Hepatocyte (in vitro differentiated cells): ENCODE data around the gene SCGB1A1. TPM values are rescaled to one million over a fixed set of nuclear protein-coding genes. Genes with fewer than 3 reads are reported as not detected.

Experiments used
- DNase-seq: peaks from one replicate; pipeline ENCODE4 v3.0.0-alpha.2; 2016; ENCODE audit warnings: low spot score
- H2AFZ ChIP-seq: fragments of 200-600 bp; sonication (generic); 2 replicates; pipeline ENCODE4 v1.6.0; 2016; ENCODE audit warnings: antibody characterized with exemption, mild to moderate bottlenecking
- H3K27ac ChIP-seq: fragments of 200-600 bp; sonication (generic); 2 replicates; pipeline ENCODE4 v1.5.1; 2016; ENCODE audit warnings: mild to moderate bottlenecking
- H3K27me3 ChIP-seq: fragments of 200-600 bp; sonication (generic); 2 replicates; pipeline ENCODE4 v1.6.1; 2016
- H3K36me3 ChIP-seq: fragments of 200-600 bp; sonication (generic); replicated peaks from 2 replicates; pipeline ENCODE4 v1.5.1; 2016; ENCODE audit warnings: low read depth; ENCODE audit not compliant: insufficient read depth
- H3K4me1 ChIP-seq: fragments of 200-600 bp; sonication (generic); 2 replicates; pipeline ENCODE4 v1.5.1; 2016; ENCODE audit warnings: mild to moderate bottlenecking, moderate library complexity; ENCODE audit not compliant: insufficient read depth
- H3K4me2 ChIP-seq: fragments of 200-600 bp; sonication (generic); 2 replicates; pipeline ENCODE4 v1.6.0; 2016
- H3K4me3 ChIP-seq: fragments of 200-600 bp; sonication (generic); 2 replicates; pipeline ENCODE4 v1.5.1; 2016; ENCODE audit warnings: mild to moderate bottlenecking
- H3K79me2 ChIP-seq: fragments of 200-600 bp; sonication (generic); 2 replicates; pipeline ENCODE4 v1.6.0; 2017; ENCODE audit warnings: mild to moderate bottlenecking
- H3K9me2 ChIP-seq: fragments of 200-600 bp; sonication (generic); replicated peaks from 2 replicates; pipeline ENCODE4 v1.6.0; 2017; ENCODE audit warnings: mild to moderate bottlenecking; ENCODE audit not compliant: insufficient read depth
- H3K9me3 ChIP-seq: fragments of 200-600 bp; sonication (generic); 2 replicates; pipeline ENCODE4 v1.5.1; 2016; ENCODE audit warnings: low read depth, mild to moderate bottlenecking
- H4K20me1 ChIP-seq: fragments of 200-600 bp; sonication (generic); 2 replicates; pipeline ENCODE4 v1.6.0; 2016; ENCODE audit warnings: mild to moderate bottlenecking; ENCODE audit not compliant: insufficient read depth, poor library complexity, severe bottlenecking
- EZH2 ChIP-seq: fragments of 200-600 bp; sonication (generic); IDR thresholded peaks from 2 replicates; pipeline ENCODE4 v1.6.1; 2016; ENCODE audit warnings: antibody characterized with exemption, mild to moderate bottlenecking, borderline replicate concordance
- EZH2phosphoT487 ChIP-seq: fragments of 200-600 bp; sonication (generic); IDR thresholded peaks from one replicate; pipeline ENCODE4 v1.6.1; 2018; ENCODE audit warnings: antibody characterized with exemption, mild to moderate bottlenecking, low read depth, moderate library complexity; ENCODE audit not compliant: unreplicated experiment, severe bottlenecking
- WGBS: methylation state at CpG from one replicate; pipeline ENCODE4 v1.1.6; 2016; ENCODE audit warnings: low lambda C conversion rate; ENCODE audit errors: missing lambda C conversion rate; 5-methylcytosine and 5-hydroxymethylcytosine counted together
- polyA plus RNA-seq: library from polyadenylated mRNA; unstranded; fragments of >200 nt; fragmentation: Nextera tagmentation; extraction: Ambion mirVana; gene quantifications from 2 replicates; pipeline ENCODE4 v1.2.1, GENCODE V29; 2016
- total RNA-seq: library from RNA; depleted of rRNA; stranded (reverse); fragments of >200 nt; gene quantifications from 2 replicates; pipeline ENCODE4 v1.2.3, GENCODE V29; 2014
- TF ChIP-seq, protein P1 (sequence below): fragments of 200-600 bp; sonication (generic); IDR thresholded peaks from 2 replicates; pipeline ENCODE4 v1.5.1; 2016; ENCODE audit warnings: antibody characterized with exemption, mild to moderate bottlenecking; ENCODE audit not compliant: poor library complexity

The SCGB1A1 gene
- total and polyA plus RNA-seq, 2 experiments from 2014 or later = not detected

GRCh38 chr11:62400281-62400680, 18.6 kb upstream of the SCGB1A1 start:
- Histone ChIP-seq H3K4me1 (peaks cover 63% of the 10 kb centered on the region), H2AFZ (no peak overlapping the region)
- DNase-seq = no peak

GRCh38 chr11:62400760-62401159, 18.1 kb upstream of the SCGB1A1 start:
- Histone ChIP-seq H3K4me2 (peak overlapping the region; percentile 40), H2AFZ (no peak overlapping the region), H3K27me3 (no peaks in the 10 kb centered on the region), H3K9me2 (no peaks in the 10 kb centered on the region), H3K27ac (peak overlapping the region; percentile 96), H4K20me1 (no peaks in the 10 kb centered on the region), H3K9me3 (no peaks in the 10 kb centered on the region), H3K36me3 (no peaks in the 10 kb centered on the region), H3K4me3 (no peak overlapping the region), H3K79me2 (no peaks in the 10 kb centered on the region), H3K4me1 (peaks cover 60% of the 10 kb centered on the region)
- 27% methylated on average over 8 of the region's 9 CpGs for whole genome bisulfite sequencing
- peak; percentile 84 for DNase-seq
- TF ChIP-seq EZH2 = no peak
- TF ChIP-seq, protein P1, sequence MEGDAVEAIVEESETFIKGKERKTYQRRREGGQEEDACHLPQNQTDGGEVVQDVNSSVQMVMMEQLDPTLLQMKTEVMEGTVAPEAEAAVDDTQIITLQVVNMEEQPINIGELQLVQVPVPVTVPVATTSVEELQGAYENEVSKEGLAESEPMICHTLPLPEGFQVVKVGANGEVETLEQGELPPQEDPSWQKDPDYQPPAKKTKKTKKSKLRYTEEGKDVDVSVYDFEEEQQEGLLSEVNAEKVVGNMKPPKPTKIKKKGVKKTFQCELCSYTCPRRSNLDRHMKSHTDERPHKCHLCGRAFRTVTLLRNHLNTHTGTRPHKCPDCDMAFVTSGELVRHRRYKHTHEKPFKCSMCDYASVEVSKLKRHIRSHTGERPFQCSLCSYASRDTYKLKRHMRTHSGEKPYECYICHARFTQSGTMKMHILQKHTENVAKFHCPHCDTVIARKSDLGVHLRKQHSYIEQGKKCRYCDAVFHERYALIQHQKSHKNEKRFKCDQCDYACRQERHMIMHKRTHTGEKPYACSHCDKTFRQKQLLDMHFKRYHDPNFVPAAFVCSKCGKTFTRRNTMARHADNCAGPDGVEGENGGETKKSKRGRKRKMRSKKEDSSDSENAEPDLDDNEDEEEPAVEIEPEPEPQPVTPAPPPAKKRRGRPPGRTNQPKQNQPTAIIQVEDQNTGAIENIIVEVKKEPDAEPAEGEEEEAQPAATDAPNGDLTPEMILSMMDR = no peak
- no peak for TF ChIP-seq EZH2phosphoT487

More at GRCh38 chr11:62400281-62400680, 18.6 kb upstream of the SCGB1A1 start:
- Histone ChIP-seq H3K4me2 (peak overlapping the region; percentile 40), H4K20me1 (no peaks in the 10 kb centered on the region), H3K4me3 (no peak overlapping the region), H3K36me3 (no peaks in the 10 kb centered on the region), H3K9me3 (no peaks in the 10 kb centered on the region), H3K79me2 (no peaks in the 10 kb centered on the region), H3K9me2 (no peaks in the 10 kb centered on the region), H3K27me3 (no peaks in the 10 kb centered on the region), H3K27ac (peak overlapping the region; percentile 96)
- TF ChIP-seq EZH2 (no peak), EZH2phosphoT487 (no peak)
- TF ChIP-seq, protein P1 = no peak
- WGBS = 64% methylated on average over 6 of the region's 6 CpGs

DNA sequence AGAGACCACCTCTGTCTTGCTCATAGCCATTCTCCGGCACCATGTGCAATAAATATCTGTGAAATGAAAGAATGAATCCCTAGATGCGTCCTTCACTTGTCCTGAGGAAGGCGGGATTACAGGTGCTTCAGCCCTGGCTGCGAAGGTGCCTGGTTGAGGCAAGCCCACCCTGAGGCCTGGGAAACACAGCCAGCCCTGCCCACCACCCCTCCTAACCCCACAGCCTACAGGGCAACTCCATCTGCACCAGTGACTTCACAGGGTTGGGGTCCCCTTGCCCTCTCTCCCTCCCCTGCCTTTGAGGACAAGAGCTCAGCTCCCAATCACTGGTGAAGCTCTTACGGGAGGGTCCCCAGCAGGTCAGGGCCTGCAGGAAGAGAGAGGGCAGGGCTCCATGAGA, 17.5 kb upstream of the SCGB1A1 start:
- 88% methylated on average over 5 of the region's 5 CpGs for WGBS
- TF ChIP-seq EZH2phosphoT487 (no peak), EZH2 (no peak)
- TF ChIP-seq, protein P1 = no peak
- H2AFZ ChIP-seq = no peak overlapping the region
- H3K27me3 ChIP-seq = no peaks in the 10 kb centered on the region
- no peaks in the 10 kb centered on the region for H3K9me2 ChIP-seq
- no peaks in the 10 kb centered on the region for H4K20me1 ChIP-seq
- H3K79me2 ChIP-seq = no peaks in the 10 kb centered on the region
- H3K4me3 ChIP-seq = no peak overlapping the region
- no peaks in the 10 kb centered on the region for H3K9me3 ChIP-seq
- peak overlapping the region; percentile 40 for H3K4me2 ChIP-seq
- H3K27ac ChIP-seq = peak overlapping the region; percentile 96
- H3K4me1 ChIP-seq = peaks cover 54% of the 10 kb centered on the region
- no peaks in the 10 kb centered on the region for H3K36me3 ChIP-seq
- DNase-seq = no peak

GRCh38 chr11:62401811-62402210, 17.0 kb upstream of the SCGB1A1 start:
- Histone ChIP-seq H3K4me3 (no peak overlapping the region), H3K27ac (peak overlapping the region; percentile 96), H3K36me3 (no peaks in the 10 kb centered on the region), H4K20me1 (no peaks in the 10 kb centered on the region), H3K27me3 (no peaks in the 10 kb centered on the region), H3K4me2 (no peak overlapping the region), H3K9me2 (no peaks in the 10 kb centered on the region), H3K79me2 (no peaks in the 10 kb centered on the region), H3K4me1 (peaks cover 49% of the 10 kb centered on the region), H2AFZ (no peak overlapping the region), H3K9me3 (no peaks in the 10 kb centered on the region)
- no peak for DNase-seq
- WGBS = 94% methylated on average over 6 of the region's 7 CpGs
- no peak for TF ChIP-seq EZH2
